ENCODE data around the gene ADGRF4.

The ADGRF4 gene, protein sequence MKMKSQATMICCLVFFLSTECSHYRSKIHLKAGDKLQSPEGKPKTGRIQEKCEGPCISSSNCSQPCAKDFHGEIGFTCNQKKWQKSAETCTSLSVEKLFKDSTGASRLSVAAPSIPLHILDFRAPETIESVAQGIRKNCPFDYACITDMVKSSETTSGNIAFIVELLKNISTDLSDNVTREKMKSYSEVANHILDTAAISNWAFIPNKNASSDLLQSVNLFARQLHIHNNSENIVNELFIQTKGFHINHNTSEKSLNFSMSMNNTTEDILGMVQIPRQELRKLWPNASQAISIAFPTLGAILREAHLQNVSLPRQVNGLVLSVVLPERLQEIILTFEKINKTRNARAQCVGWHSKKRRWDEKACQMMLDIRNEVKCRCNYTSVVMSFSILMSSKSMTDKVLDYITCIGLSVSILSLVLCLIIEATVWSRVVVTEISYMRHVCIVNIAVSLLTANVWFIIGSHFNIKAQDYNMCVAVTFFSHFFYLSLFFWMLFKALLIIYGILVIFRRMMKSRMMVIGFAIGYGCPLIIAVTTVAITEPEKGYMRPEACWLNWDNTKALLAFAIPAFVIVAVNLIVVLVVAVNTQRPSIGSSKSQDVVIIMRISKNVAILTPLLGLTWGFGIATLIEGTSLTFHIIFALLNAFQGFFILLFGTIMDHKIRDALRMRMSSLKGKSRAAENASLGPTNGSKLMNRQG

GRCh38 chr6:47698342-47698787, at the start of gene ADGRF4:
ADGRF4 (plus strand) TSS chr6:47698580; CDS start chr6:47707246, 8,666 bp downstream.
- no peak for DNase-seq

DNA sequence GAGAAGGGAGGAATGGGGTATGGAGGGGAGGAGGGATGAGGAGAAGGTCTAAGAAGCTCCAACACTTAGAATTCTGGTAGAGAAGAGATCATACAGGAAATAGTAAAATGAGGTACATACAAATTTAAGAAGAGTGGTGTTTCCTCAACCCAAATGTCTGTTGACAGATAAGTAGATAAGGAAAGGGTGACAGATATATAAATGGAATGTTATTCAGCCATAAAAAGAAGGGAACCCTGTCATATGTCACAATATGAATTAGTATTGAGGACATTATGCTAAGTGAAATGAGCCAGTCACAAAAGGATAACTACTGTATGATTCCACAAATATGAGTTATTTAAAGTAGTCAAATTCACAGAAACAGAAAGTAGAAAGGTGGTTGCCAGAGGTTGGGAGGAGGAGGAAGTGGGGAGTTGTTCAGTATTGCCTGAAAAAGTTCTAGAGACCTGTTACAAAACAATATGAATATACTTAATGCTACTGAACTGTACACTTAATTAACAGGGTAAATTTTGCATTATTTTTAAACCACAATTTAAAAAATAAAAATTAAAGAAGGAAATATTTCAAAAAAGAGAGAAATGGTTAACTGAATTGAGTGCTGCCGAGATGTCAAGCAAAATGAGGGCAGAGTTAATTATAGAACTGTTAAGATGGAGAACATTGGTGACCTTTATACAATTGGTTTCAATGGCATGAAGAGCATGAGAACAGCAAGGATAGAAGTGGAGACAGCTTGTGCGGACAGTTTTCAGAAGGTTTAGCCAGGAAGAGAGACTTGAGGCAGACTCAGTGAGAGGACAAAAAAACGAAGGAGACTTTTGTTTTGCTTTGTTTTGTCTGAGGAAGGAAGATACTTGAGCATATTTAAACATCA, 47.6 kb upstream of the ADGRF4 start:
- DNase-seq: no peak

- no peak for DNase-seq
Measured at GRCh38 chr6:47651505-47651944, 46.9 kb upstream of the ADGRF4 start.

DNA sequence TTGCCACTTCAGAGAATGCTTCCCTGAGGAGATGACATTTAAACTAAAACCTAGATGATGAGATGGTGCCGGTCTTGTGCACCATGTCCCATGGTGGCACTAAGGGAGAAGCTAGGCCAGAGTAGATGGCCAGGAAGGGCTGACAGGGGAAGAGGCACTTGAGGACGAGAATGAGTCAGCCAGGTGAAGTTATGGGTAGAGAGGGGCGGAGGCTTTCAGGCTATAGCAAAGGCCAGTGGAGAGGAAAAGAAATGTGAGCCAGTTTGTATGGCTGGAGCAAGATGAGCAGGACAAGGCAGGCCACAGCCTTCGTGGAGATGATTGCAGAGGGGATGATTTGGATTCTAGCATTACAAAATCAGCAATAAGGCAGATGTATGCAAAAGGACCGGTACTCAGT, 44.7 kb upstream of the ADGRF4 start:
- no peak for DNase-seq

GRCh38 chr6:47654255-47654654, 44.1 kb upstream of the ADGRF4 start:
- no peak for DNase-seq

DNA sequence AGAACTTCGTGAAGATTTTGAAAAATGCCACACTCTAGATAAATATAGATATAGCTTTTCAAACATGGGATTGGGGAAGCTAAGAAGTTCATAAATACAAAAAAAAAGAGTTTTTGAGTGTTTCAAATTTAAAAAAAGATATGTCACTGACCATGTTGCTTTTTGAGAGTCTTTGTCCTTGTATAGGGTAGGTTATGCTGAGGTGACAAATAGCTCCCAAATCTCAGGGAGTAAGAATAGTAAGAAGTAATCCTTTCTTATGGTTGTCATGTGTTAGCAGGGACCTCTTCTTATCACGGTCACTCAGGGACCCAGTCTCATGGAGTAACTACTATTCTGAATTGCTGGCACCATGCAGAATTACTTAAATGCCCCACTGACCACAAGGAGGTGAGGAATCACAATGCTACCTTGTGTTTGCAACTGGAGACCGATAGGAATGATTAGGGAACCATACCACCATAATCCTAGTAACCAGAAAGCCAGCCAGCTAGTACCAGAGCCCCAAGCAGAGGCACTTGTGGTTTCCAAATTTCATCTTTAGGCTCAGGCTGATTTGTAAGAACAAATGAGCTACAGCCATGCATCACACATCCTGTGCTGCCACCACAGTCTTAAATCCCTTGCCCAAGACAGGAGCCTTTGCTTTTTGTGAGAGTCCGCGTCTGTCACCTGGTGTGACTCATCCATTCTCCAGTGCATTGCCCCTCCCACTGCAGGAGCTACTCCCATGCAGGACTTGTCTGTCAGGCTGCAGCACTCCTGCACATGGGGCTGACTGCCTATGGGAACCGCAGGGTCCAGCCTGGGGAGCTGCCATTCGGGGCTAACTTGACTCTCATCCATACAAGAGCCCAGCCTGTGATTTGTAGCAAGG, 42.4 kb upstream of the ADGRF4 start:
- peak in 1 of 2 experiments; percentile 14 for DNase-seq

- no peak for DNase-seq
Measured at GRCh38 chr6:47661960-47662359, 36.4 kb upstream of the ADGRF4 start.

GRCh38 chr6:47663462-47664216, 34.7 kb upstream of the ADGRF4 start:
- DNase-seq: no peak

- no peak for DNase-seq
Measured at GRCh38 chr6:47665112-47665511, 33.3 kb upstream of the ADGRF4 start.

DNA sequence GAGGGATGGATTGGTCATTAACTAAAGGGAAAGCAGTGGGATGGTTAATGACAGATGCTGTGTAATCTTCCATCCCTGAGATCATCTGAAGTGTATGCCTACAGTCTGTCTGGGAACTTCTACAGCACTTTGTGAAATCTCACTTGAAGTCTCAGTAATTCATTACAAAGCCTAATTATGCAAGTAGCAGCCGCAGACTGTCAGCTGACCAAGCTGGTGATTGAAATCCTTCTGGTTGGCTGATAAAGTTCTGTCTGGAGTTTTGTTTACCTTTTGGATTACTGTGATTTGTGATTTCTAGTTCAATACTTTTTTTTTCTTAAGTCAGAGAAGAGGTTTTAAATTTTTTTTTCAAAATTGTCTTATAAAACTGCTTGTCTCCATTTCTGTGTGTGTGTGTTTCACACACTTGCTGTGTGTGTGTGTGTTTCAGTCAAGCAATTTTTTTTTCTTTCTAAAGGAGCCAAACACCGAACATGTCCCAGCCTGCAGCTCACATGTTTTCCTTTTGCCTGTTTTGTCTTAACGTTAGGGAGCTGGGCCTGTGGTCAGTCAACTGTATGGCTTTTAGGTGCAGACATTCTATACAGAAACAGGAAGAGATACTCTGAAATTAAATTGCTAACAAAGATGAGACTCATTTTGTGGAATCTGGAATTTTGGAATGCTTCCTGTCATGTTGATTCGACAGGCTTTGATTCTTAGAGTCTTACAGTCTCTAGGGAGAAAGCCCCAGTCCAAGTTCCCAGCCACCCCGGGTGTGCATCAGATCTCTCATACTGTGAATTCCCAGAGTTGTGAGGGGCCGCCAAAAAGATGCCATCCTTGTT, 28.5 kb upstream of the ADGRF4 start:
- peak; percentile 69 to 92 for DNase-seq

- DNase-seq: no peak
Measured at GRCh38 chr6:47670851-47671250, 27.5 kb upstream of the ADGRF4 start.

DNA sequence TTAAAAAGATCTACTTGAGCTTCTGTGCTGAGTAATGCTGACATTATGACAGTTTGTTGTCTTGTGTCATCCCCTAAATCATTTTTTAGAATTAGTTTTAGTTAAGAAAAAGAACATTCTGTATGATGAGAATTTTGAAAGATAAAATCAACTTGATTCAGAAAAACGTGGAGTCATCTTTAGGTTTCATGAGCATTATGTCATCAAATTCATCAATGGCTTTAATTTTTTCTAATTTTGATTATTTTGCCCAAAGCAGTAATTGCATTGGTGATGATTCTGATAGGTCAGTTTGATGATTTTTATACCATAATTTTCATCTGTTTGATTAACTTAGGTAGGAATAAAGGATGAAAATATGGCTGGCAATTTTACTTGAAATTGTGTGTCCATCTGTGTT, 26.6 kb upstream of the ADGRF4 start:
- DNase-seq: no peak

GRCh38 chr6:47672816-47673215, 25.6 kb upstream of the ADGRF4 start:
- no peak for DNase-seq

DNA sequence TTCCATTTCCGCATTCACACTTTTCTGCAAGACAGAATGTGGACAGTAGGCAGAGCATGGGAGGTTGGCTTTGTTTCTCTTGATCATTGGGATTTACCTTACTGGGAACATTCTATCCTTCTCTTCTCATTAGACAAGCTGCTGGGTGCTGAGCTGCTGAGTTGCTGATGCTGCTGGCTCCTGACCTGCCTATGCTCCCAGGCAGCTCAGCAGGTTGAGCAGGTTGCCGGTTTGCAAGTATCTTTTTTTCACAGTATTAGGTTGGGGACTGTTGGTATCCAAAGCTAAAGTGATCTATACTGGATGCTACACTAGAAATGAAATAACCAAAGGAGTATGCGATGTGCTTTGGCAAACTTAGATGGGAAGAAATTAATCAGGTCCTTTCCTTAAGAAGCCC, 23.7 kb upstream of the ADGRF4 start:
- no peak for DNase-seq

DNA sequence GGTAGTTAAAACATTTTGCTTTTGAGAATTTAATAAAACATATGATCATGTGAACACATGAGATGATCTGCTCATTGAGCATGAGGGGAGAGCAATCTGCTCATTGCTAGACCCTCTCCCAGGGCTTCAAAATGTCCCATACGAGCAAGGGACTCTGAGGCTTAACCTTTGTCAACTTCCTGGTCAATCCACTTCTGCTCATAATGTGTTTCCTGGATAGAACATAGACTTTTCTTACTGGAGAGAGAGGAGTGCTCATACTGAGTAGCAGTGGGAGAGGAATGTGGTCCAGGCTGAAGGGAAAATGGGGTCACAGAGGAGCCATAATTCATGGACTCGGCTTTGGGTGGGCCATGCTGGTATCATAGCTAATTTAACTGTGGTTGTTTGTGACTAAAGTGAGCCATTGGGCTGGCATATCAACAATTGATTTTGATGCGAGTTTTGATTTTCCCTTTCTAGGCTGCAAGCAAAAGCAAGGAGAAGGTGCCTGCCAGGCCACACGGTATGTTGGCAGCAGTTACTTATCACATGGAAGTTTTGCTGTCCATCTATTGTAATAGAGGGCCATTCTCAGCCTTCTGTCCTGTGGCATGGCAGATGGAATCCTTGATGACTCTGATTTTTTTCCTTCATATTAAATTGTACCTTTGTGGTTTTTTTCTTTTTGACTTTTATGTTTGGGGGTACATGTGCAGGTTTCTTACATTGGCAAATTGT, 20.8 kb upstream of the ADGRF4 start:
- no peak for DNase-seq

GRCh38 chr6:47678739-47679138, 19.6 kb upstream of the ADGRF4 start:
- DNase-seq: no peak

- no peak for DNase-seq
Measured at GRCh38 chr6:47679322-47679906, 19.0 kb upstream of the ADGRF4 start.

GRCh38 chr6:47680051-47680450, 18.3 kb upstream of the ADGRF4 start:
- no peak for DNase-seq

DNA sequence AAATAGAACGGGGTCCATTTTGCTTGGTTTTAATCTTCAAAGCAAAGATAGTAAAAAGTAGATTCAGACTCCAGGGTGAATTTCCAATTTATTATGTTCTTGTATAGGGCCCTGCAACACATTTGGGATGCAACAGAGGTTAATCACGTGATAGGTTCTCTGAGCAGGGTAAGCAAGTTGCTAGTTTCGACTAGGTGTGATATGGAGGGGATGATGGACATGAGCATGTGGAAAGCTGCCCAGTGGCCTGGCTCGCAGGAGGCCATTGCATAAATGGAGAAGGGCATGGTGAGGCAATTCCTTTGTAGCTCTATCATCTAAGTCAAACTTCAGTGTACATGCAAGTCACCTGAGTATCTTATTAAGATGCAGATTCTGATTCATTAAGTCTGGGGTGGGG, 17.7 kb upstream of the ADGRF4 start:
- DNase-seq: no peak

All from NCI-H524 (cell line).